ENCODE results near the gene NGDN.

DNA sequence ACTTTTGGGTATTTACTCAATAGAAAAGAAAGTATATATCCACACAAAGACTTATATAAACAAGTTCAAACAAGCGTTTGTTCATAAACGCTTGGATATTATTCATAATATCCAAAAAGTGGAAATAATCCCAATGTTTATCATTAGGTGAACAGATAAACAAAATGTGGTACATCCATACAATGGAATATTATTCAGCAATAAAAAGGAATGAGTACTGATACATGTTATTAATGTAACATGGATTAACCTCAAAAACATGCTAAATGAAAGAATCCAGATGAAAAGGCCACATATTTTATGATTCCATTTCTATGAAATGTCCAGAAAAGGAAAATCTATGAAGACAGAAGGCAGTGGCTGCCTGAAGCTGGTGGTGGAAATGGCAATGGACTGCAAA is 17.3 kb upstream of the NGDN start:
- TF ChIP-seq EZH2 (IDR thresholded peaks at IDR 0.05; ENCODE audit: borderline replicate concordance, low read depth, low read length, severe bottlenecking) (no peak), POLR2A (IDR thresholded peaks at IDR 0.05; ENCODE audit: low read depth, low read length) (no peak), POLR2AphosphoS5 (IDR thresholded peaks at IDR 0.05; ENCODE audit: insufficient read depth, low read depth, low read length) (no peak), JUN (IDR thresholded peaks at IDR 0.05; ENCODE audit: borderline replicate concordance, insufficient read depth, insufficient read length, low read depth) (no peak), FOS (IDR thresholded peaks at IDR 0.05; ENCODE audit: borderline replicate concordance, insufficient read depth, low read length) (no peak), GATA2 (IDR thresholded peaks at IDR 0.05; ENCODE audit: insufficient read depth, insufficient read length, low read depth, low read length) (no peak), MYC (IDR thresholded peaks at IDR 0.05; ENCODE audit: low read depth, low read length) (no peak)
- TF ChIP-seq, protein P1, sequence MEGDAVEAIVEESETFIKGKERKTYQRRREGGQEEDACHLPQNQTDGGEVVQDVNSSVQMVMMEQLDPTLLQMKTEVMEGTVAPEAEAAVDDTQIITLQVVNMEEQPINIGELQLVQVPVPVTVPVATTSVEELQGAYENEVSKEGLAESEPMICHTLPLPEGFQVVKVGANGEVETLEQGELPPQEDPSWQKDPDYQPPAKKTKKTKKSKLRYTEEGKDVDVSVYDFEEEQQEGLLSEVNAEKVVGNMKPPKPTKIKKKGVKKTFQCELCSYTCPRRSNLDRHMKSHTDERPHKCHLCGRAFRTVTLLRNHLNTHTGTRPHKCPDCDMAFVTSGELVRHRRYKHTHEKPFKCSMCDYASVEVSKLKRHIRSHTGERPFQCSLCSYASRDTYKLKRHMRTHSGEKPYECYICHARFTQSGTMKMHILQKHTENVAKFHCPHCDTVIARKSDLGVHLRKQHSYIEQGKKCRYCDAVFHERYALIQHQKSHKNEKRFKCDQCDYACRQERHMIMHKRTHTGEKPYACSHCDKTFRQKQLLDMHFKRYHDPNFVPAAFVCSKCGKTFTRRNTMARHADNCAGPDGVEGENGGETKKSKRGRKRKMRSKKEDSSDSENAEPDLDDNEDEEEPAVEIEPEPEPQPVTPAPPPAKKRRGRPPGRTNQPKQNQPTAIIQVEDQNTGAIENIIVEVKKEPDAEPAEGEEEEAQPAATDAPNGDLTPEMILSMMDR (IDR thresholded peaks at IDR 0.05; ENCODE audit: extremely low read depth in 1 of 2, insufficient read depth in 1 of 2, low read depth in 1 of 2, low read length in 2 of 2): no peak
- TF ChIP-seq, protein P2, sequence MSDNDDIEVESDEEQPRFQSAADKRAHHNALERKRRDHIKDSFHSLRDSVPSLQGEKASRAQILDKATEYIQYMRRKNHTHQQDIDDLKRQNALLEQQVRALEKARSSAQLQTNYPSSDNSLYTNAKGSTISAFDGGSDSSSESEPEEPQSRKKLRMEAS (IDR thresholded peaks at IDR 0.05; ENCODE audit: insufficient read depth, insufficient read length): no peak
